OCI-LY1 (cell line): ENCODE results near the gene GASK1A.

Source experiments
- CTCF ChIP-seq: fragments of 200-600 bp; sonication (generic), shearing (Covaris generic); IDR thresholded peaks from 2 replicates; pipeline ENCODE4 v1.5.1; 2017; ENCODE audit warnings: mild to moderate bottlenecking, antibody characterized with exemption, low read length, moderate library complexity, mixed read lengths
- EZH2 ChIP-seq: fragments of 200-600 bp; sonication (generic), shearing (Covaris generic); IDR thresholded peaks from 2 replicates; pipeline ENCODE4 v1.8.0; 2017; ENCODE audit warnings: borderline replicate concordance, mixed run types, mild to moderate bottlenecking, antibody characterized with exemption, low read length, moderate library complexity, mixed read lengths

GRCh38 chr3:43098761-43099160 lies 119.7 kb downstream of the GASK1A start:
- TF ChIP-seq CTCF (no peak), EZH2 (no peak)
